Measurements from ENCODE around the gene LCA5. TPM values are rescaled to one million over a fixed set of nuclear protein-coding genes. Genes with fewer than 3 reads are reported as not detected.

Gene LCA5
- total RNA-seq, 1 experiment from 2014 or later, result 2.3 TPM

DNA sequence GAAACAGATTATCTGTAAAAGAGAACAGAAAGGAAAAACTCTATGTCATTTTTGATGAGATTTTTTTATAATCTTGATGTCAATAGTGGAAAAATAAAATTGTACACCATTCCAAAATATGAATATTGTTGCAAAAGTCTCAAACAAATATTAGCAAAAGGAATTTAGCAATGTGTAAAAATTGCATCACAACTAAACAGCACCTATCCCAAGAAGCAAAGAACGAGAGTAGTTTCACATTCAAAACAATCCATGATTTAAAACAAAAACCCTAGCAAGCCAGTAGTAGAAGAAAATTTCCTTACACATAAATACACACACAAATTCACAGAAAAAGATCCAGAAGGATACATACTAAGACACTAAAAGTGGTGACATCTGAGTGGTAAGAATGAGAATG lies 38.4 kb downstream of the LCA5 start:
- H3K4me2 ChIP-seq (ENCODE audit: insufficient read depth, insufficient read length, low read length), result no peak overlapping the region
- Mint-ChIP-seq H3K4me3 (no peak overlapping the region), H3K36me3 (ENCODE audit: insufficient read depth in 1 of 3, low read depth in 3 of 3) (no peaks in the 10 kb centered on the region), H3K27ac (no peak overlapping the region), H3K4me1 (peaks cover 7 to 11% of the 10 kb centered on the region in 2 experiments), H3K27me3 (ENCODE audit: low read depth) (no peaks in the 10 kb centered on the region), H3K9me3 (no peaks in the 10 kb centered on the region; a peak in 1 of 5 replicates)
- no peaks in the 10 kb centered on the region for H3K79me1 ChIP-seq (ENCODE audit: insufficient read depth, low read depth, low read length, poor library complexity, severe bottlenecking)
- no peak overlapping the region for H2BK120ac ChIP-seq (ENCODE audit: low read depth, low read length, poor library complexity, severe bottlenecking)
- no peak overlapping the region for H2AK5ac ChIP-seq (ENCODE audit: insufficient read length, low read length)
- H3K23ac ChIP-seq (ENCODE audit: insufficient read length, low read depth, low read length), result no peak overlapping the region
- no peak overlapping the region for H2BK20ac ChIP-seq (ENCODE audit: low read depth, low read length, poor library complexity, severe bottlenecking)
- TF ChIP-seq, protein P1, sequence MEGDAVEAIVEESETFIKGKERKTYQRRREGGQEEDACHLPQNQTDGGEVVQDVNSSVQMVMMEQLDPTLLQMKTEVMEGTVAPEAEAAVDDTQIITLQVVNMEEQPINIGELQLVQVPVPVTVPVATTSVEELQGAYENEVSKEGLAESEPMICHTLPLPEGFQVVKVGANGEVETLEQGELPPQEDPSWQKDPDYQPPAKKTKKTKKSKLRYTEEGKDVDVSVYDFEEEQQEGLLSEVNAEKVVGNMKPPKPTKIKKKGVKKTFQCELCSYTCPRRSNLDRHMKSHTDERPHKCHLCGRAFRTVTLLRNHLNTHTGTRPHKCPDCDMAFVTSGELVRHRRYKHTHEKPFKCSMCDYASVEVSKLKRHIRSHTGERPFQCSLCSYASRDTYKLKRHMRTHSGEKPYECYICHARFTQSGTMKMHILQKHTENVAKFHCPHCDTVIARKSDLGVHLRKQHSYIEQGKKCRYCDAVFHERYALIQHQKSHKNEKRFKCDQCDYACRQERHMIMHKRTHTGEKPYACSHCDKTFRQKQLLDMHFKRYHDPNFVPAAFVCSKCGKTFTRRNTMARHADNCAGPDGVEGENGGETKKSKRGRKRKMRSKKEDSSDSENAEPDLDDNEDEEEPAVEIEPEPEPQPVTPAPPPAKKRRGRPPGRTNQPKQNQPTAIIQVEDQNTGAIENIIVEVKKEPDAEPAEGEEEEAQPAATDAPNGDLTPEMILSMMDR (conservative IDR thresholded peaks at IDR 0.05), result no peak
- H3K4me1 ChIP-seq (ENCODE audit: insufficient read depth, low read length), result 0 out of 2 replicates have a peak, but pooled peaks cover 2% of the 10 kb centered on the region
- H3K27ac ChIP-seq (ENCODE audit: insufficient read length, low read depth, low read length), result no peak overlapping the region
- no peaks in the 10 kb centered on the region for H3K9me3 ChIP-seq (ENCODE audit: control insufficient read depth, low read depth, low read length)
- H2AFZ ChIP-seq (ENCODE audit: low read length), result no peak overlapping the region
- no peak overlapping the region for H3K14ac ChIP-seq (ENCODE audit: insufficient read depth, low read length)
- H4K8ac ChIP-seq (replicated peaks; ENCODE audit: insufficient read length, low read depth, low read length), result no peak overlapping the region
- H3K27me3 ChIP-seq (ENCODE audit: insufficient read depth, low read length), result no peaks in the 10 kb centered on the region
- H2BK12ac ChIP-seq (ENCODE audit: insufficient read length, low read depth, low read length), result no peak overlapping the region
- H2BK5ac ChIP-seq (ENCODE audit: insufficient read length, low read length), result no peak overlapping the region
- H4K20me1 ChIP-seq (ENCODE audit: control insufficient read depth, insufficient read depth, insufficient read length), result no peaks in the 10 kb centered on the region
- no peak overlapping the region for H3T11ph ChIP-seq (ENCODE audit: low read length)
- no peak overlapping the region for H3K56ac ChIP-seq (ENCODE audit: insufficient read length, low read depth, low read length)
- H3K79me2 ChIP-seq (ENCODE audit: insufficient read depth, low read length), result no peaks in the 10 kb centered on the region
- H4K5ac ChIP-seq (ENCODE audit: insufficient read length, low read depth, low read length), result no peak overlapping the region
- H3K18ac ChIP-seq (ENCODE audit: insufficient read length, low read depth, low read length), result no peak overlapping the region
- no peak overlapping the region for H4K91ac ChIP-seq (ENCODE audit: insufficient read length, low read depth, low read length)
- WGBS (ENCODE audit: extremely low coverage, insufficient read length, low lambda C conversion rate), result no CpG with 5 or more reads among the region's 1 CpG
- DNase-seq, result no peak
- H3K4ac ChIP-seq (ENCODE audit: low read depth, low read length), result no peak overlapping the region
- no peak overlapping the region for H3K9ac ChIP-seq (ENCODE audit: extremely low read depth, insufficient read length, low read length)
- no peaks in the 10 kb centered on the region for H3K23me2 ChIP-seq (ENCODE audit: insufficient read length, low read depth, low read length, poor library complexity, severe bottlenecking)
- no peak overlapping the region for H2BK15ac ChIP-seq (ENCODE audit: low read depth, low read length)
